AG08396 (cell line): Measurements from ENCODE around the gene NOS3.
A peak's percentile ranks its signal among the peaks of the same experiment; 100 is the strongest.

Source experiments
- DNase-seq: peaks from one replicate; pipeline ENCODE4 v3.0.0; 2012; ENCODE audit warnings: low spot score, mixed read lengths

The NOS3 gene

DNA sequence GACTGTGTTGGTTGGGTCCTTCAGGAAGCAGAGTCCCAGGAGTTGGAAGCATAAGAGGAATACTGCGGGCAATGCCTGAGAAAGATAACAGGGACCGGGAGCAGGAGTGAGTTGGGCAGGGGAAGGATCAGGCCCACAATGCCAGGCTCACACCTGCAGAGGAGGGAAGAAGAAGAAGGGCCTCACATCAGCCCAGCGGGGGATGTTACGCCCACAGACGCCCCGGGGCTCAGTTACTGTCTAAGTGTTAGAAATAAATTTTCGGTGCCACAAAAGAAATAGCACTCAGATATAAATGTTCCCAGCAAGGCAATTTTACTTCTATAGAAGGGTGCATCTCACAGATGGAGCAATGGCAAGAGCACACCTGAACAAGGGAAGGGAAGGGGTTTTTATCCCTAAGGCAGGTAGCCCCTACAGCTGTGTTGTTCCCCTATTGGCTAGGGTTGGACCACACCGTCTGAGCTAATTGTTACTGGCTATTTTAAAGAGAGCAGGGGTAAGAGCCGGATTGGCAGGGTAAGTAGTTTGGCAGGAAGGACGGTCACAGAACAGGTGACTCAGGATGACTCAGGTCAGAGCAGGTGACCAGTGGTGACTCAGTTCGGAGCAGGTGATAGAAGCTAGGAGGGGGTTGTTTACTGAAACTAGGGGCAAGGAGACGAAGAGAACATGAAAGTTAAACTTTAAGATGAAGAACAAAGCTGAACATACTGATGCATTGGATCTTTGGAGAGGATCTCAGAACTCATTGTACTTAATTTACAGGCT is at the start of gene NOS3:
NOS3 (plus strand) TSS at position 602 of the 771 bp plus-strand sequence. CDS start 2,787 bp downstream, outside the sequence.
- no peak for DNase-seq

DNA sequence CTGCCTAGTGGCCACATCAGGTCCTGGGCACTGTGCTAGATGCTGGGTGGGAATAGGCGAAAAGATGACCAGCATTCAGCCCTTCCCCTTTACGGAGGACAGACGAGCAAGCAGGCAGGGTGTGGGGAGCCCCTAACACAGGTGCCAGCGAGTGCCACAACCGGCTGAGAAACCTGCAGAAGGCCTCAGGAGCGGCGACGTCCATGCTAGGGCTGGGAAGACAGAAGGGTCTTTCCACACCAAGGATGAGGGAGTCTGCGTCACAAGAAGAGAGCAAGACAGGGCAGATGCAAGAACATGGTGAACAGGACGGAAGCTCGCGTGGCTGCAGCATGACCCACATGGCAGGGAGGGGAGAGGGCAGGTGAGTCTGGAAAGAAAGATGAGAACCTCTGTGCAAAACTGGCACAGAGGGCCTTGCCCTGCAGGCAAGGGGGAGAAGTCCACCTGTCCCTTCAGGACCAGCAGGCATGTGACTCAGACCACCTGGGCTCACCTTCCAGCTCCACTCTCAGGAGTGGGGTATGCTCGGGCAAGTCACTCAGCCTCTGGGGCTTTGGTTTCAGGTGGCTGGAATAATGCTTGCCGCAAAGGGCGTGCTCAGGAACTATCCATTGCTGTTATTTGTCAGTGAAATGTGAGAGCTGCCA is 49.3 kb upstream of the NOS3 start:
- no peak for DNase-seq

- no peak for DNase-seq
These were observed 48.7 kb upstream of the NOS3 start for GRCh38 chr7:150942001-150942590.

GRCh38 chr7:150942591-150943452 is 48.0 kb upstream of the NOS3 start:
- no peak for DNase-seq

DNA sequence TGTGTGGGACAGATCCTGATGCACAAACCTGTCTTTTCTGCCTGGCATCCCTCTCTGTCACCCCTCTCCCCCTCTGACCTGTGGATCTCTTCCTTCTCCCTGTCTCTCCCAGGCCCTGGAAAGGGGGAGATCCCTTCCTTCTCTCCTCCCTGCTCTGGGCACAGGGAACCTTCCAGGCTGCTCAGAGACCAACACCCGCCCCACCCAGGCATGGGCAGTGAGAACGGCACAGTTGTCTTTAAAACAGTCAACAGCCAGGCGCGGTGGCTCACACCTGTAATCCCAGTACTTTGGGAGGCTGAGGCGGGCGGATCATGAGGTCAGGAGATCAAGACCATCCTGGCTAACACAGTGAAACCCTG is 47.4 kb upstream of the NOS3 start:
- DNase-seq = no peak

DNA sequence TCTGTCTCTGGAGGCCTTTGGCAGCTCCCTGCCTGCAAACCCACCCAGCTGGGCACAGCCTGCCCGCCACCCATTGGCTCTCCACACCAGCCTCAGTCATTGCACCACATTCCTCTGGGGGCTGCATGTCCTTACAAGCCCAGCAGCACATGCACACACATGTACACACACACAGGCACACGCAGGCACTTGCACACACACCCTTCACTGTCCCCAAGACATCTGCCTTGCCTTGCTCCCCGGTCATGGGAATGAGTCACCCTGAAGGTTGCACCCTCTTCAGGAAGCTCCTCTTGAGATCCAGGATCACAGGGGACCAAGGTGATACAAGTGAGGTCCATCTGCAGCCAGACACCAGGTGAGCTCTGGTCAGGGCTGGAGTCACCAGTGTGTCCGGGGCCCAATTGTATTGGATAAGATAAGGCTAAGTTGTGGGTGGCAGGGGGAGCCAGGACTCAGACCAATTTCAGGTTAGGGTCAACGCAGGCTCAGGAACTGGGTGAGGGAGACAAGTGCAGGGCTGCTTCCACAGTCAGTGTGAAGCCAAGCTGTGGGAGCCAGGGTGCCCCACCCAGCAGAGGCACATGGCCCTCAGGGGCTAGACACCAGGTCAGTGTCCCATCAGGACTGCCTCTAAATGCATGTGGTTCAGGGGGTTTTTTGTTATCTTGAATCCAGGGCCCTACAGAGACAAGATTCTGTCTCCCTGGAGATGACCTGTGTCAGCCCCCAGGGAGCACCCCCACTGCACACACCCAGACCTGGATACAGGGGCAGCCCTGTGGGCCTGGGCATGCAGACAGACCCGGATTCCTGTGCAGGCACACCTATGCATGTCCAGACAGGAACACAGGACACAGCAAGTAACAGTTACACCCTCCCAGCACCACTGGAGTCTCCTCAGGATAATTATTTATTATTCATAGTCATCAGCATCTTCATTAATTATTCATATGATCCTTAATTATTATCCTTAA is 46.5 kb upstream of the NOS3 start:
- DNase-seq = no peak

DNA sequence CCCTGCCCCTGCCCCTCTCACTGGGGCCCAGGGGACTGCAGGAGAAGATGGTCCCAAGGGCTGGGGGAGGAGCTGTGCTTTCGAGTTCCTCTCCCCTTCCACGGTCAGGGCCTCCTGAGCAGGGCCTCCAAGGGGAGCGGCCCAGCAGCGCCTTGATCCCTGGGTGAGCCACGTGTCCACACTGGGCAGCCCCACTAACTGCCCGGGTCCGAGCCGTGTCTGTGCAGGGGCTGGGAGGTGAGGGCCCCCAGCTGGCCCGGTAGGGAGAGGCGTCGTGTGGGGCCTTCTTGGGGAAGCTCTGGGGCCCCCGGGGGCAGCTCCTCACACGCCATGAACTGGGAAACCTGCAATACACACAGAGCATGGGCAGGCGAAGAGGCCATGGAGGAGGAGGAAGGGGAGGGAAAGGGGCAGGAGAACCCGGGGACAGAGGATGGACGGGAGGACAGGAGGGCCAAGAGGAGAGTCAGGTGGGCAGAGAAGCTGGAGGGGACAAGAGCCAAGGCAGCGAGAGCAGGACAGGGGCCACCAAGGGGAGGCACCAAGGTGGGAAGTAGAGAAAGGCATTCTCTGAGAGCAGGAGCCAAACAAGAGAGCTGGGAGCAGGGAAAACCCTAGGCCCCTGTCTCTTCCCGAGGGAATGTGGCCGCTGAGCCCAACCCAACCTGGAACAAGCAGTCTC is 45.5 kb upstream of the NOS3 start:
- peak; percentile 6 for DNase-seq

GRCh38 chr7:150945853-150946420 is 44.9 kb upstream of the NOS3 start:
- peak; percentile 9 for DNase-seq

DNA sequence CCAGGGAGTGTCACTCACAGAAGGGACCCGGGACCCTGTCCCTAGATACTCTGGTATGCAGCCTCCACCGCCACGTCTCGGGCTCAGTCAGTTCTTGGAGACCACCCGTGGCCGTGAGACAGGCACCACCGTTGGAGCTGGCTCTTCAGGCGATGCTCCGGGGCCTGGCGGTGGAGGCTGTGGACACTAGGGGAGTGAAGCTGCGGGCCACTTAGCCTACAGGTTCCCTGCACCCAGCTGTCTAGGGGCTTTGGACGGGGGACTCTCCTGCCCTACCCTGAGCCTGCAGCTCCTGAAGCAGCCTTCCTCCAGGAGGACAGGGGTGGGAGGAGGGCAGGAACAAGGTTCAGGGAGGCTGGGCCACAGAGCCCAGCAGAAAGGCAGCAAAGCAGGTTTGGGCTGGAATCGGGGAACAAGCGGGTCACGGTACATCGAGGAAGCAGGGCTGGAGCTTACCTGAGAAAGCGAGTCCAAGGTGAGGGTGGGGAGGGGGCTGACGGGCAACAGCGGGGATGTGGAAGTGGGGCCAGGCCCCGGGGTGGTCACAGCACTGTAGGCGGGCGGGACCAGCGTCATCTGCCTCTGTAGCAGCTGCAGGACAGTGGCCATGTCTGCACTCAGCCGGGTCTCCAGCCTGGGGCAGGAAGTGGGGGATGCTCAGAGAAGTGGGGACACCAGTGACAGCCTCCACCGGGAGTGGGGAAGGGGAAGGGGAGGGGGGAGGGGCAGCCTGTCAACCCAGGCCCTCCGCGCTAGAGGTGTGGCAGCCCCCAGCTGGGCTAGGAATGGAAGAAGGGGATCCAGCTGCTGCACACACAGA is 44.2 kb upstream of the NOS3 start:
- DNase-seq = no peak

- no peak for DNase-seq
These were observed 43.5 kb upstream of the NOS3 start for GRCh38 chr7:150947241-150947745.

- no peak for DNase-seq
These were observed 42.8 kb upstream of the NOS3 start for GRCh38 chr7:150947761-150948651.

GRCh38 chr7:150948791-150949251 is 42.0 kb upstream of the NOS3 start:
- no peak for DNase-seq

DNA sequence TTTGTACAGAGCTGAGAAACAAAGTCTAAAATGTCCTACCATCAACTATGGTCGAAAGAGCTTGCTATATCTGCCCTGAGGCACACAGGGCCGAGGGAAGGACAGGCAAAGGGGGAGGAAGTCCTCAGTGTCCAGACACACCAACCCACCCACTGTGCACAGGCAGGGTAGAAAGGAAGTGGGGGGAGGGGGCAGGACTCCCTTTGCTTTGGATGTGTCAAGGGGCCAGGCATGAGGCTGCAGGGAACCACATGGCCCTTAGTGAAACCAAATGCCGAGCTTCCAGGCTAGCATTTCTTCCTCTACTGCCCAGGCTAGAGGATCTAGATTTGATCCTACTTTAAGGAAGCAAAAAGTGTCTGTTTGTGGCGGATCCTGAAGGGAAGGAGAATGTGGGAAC is 41.3 kb upstream of the NOS3 start:
- no peak for DNase-seq

DNA sequence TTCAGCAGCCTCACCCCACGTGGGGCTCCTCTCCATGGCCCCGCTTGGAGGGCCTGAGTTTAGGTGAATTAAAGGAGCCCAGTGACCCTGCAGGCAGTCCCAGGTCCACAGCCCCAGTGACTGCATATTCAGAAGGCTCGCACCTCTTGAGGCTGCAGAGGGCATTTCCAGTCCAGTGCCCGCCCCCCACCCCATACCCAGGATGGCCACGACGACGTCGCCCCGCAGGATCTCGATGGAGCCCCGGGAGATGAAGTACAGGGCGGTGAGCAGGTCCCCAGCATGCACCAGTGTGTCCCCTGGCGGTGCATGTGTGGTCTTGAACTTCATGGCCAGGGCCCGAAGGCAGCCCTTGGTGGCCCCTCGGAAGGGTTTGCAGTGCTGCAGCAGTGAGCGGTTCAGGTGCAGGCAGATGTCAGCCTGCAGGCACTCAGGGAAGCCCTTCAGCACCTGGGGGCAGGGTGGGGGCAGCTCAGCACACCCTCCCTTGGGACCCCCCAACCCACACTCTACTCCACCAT is 40.8 kb upstream of the NOS3 start:
- no peak for DNase-seq

DNA sequence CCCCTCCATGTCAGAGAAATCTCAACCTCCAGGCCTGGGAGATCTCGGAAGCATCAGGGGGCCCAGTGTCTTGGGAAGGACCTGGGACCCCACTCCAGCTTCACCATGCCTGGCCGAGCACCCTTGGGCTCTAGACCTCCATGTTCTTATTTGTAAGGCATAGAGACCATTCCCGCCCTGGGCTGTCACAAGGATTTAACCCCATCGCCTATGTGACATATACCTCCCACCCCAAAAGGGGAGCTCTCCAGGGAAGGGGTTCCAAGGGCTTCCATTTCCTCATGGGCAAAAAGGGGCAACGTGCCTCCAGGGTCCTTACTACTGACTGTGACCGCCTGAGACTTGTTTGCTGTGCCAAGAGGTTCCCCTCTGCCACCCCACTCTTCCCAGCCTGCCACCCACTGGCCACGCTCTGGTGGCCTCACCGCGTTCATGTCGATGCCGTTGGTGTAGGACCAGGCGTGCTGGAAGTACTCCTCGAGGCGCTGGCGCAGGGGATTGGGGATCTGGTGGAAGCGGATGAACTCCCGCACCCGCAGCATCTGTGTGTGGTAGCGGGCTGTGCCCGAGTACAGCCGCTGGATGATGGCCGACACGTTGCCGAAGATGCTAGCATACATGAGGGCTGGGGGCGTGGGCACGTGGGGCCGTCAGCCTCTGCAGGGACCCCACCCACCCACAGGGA is 40.2 kb upstream of the NOS3 start:
- DNase-seq = no peak

- no peak for DNase-seq
These were observed 39.7 kb upstream of the NOS3 start for GRCh38 chr7:150951181-150951520.

GRCh38 chr7:150951521-150951920 is 39.3 kb upstream of the NOS3 start:
- DNase-seq = no peak
